Stimulated activated CD4-positive, alpha-beta T cell treated with anti-CD3 and anti-CD28 coated beads, Interleukin-2, amount 100 ng/mL, for 24 hours (primary cell): ENCODE measurements around the gene FPR3.
"Not testable (repeated sequence)": the region's sequence is repeated elsewhere in the genome, so short reads cannot be mapped to it uniquely, and the experiment has no call there.

ENCODE experiments used
- DNase-seq, 2 donors: peaks; one replicate each; pipeline ENCODE4 v3.0.0-alpha.2; 2020

FPR3 gene

DNA sequence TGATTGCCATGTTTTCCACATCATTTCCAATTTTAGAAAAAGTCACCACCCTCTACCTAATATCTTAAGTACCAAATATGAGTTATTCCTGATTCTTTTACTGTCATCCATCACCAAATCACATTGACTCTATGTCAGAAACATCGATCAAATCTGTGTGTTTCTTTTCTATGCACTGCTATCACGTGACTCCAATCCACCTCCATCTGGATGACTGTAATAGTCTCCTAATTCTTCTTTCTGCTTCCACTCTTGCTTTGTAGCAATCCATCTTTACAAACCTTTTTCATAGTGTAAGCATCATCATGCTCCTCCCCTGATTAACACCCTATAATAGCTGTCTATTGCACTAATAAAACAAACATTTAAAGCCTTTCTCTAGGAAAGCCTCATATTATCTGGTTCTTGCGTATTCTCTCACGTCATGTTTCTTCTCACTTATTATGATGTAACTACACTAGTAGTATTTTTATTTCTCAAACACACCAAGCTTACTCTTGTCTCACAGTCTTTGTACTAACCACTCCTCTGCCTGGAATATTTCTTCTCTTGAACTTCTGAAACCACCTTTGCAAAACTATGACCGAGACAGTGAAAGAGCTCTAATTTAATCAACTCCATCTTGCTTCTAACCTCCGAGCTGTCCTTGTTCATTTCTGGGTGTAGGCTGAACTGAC lies 10.7 kb upstream of the FPR3 start:
- DNase-seq: no peak

DNA sequence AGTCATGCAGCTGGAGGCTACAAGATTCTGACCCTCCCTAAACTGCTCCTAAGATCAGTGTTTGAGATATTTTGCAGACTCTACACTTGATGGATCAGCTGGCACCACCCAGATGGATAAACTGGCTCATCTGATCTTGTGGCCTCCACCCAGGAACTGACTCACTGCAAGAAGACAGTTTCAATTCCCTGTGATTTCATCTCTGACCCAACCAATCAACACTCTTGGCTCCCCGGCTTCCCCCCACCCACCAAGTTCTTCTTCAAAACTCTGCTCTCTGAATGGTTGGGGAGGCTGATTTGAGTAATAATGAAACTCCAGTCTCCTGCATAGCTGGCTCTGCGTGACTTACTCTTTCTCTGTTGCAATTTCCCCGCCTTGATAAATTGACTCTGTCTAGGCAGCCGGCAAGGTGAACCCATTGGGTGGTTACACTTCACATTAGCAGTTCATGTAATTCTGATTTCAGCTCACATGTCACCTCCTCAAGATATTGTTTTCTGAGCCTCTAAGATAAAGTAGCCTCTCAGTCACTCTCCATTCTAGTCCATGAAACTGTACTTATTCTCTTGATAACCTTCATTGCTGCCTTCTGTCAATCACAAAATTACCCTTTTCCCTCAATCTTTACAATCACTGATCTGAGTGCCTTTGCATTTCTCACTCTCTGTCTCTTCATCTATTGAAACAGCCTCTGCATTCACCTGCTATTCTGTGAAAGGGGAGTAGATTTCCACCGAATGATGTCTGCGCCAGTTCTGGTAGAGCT lies 9.9 kb upstream of the FPR3 start:
- peak; percentile 51 to 62 for DNase-seq

DNA sequence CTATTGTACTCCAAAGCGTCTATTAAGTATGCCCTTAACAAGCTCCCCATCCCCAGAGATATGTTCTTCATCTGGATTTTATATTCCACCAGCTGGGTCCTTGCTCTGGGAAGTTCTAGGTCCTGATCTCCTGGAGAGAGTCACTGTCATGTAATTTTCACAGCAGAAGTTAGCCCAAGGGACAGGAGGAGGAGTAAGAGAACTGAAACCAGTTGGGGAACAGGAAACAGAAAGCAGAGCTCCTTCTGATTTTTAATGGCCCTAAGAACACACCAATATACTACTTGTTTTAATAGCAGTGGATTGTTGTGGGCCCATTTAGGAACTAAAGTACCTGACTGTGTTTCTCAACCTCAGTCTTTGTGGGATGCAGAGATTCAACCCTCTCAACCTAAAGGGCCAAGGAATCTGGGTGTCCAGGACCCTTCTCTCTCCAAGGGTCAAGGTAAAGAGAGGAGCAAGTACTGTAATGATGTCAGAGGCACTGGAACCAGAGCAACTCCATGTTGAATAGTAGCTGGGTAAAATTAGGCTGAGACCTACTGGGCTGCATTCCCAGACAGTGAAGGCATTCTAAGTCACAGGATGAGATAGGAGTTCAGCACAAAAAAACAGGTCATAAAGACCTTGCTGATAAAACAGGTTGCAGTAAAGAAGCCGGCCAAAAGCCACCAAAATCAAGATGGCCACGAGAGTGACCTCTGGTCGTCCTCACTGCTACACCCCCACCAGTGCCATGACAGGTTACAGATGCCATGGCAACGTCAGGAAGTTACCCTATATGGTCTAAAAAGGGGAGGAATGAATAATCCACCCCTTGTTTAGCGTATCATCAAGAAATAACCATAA lies 8.1 kb upstream of the FPR3 start:
- no peak for DNase-seq

DNA sequence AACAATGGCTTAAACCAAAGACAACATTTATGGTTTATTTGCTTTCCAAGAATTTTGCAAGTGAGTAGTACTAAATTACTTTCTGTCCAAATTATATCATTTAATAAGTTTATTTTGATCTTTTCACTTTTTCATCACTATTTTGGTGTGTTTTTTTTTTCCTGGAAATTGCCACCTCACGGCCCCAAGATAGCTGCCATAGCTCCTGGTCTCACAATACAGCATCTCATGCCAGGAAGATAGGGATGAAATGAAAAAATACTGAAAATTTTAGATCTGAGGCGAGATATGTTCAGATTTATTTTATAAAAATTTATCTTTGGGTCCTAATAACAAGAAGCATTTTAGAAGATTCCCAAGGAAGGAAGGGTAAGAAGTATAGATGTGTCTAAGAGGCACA lies 6.9 kb upstream of the FPR3 start:
- DNase-seq: no peak

- no peak for DNase-seq
Measured at GRCh38 chr19:51789061-51789795, 5.7 kb upstream of the FPR3 start.

- no peak for DNase-seq
Measured at GRCh38 chr19:51792932-51793331, 2.0 kb upstream of the FPR3 start.

DNA sequence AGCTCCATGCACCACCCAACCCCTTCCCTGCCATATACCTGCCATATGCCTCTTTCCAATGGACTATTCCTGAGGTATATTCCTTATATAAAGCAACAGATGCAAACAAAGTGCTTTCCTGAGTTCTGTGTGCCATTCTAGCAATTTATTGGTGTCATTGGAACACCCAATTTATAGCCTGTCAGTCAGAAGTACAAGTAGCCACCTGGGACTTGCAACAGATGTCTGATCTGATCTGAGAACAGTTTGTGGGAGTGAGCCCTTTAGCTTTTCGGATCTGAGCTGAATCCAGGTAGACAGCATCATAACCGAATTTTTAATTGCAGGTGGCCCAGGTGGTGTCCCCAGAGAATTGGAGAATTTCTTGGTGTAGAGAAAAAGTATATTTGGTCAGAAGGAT lies 963 bp upstream of the FPR3 start:
- DNase-seq: no peak

- no peak for DNase-seq
Measured at GRCh38 chr19:51796195-51796679, 1.3 kb downstream of the FPR3 start.

- no peak for DNase-seq
Measured at GRCh38 chr19:51797480-51797879, 2.5 kb downstream of the FPR3 start.

- no peak for DNase-seq
Measured at GRCh38 chr19:51798062-51798461, 3.1 kb downstream of the FPR3 start.

DNA sequence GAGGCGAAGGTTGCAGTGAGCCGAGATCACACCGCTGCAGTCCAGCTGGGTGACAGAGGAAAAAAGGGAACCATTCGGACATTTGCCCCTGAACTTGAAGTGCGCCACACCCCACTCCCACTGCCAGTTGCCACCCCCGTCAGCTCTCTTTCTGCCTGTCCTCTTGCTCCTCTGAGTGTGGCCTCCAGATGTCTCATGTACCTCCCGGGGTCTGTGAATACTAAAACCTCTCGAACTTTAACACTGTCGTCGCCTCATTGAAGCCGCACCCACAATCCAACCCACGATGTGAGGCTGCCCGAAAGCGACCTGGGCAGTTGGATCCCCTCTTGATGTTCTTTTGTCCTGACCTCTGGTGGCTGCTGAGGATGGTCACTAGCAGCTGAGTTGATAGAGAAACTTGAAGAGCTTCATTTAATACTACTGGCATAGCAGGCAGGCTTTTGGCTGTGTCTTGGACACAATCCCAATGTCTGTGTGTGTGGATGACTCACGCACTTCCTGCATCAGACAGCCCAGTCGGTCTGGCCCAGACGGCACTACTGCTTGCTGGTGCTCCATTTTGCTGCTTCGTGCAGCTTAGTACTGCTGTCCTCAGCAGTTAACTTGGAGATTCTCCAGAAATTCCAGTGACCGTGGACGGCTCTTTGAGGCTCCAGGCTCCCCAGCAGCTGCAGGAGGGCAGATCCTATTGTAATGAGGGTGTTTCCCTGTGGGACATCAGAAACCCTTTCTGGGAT lies 4.2 kb downstream of the FPR3 start:
- DNase-seq: no peak

DNA sequence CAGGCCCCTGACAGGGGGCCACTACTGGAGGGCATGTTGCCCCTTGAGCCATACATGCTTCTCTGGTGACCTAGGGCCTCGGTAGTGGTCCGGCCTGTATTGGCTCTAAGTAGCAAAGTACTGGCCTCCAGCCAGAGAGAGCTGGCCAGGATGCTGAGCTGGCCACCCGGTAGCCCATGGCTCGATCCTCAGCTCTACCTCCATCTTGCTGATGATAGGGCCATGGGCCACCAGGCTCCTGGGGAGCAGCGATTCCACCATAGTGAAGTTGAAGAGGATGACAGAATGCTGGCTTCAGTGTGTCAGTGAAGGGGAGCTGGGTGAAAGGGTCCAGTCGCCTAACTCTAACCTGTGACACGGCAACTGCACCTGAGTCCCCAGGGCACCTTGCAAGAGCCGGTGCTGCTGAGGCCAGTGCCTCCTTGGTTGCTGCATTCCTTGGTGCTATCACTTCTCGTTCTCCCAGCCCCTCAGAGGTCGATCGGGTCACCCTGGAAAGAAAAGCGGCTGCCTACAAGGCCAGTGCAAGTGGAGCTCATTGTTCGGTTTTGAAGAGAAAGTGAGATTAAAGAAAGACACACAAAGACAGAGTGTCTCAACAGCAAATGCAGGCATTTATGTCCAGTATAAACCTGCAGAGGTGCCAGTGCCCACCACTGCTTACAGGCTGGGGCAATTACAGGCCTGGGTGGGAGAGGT lies 5.0 kb downstream of the FPR3 start:
- DNase-seq: no peak

DNA sequence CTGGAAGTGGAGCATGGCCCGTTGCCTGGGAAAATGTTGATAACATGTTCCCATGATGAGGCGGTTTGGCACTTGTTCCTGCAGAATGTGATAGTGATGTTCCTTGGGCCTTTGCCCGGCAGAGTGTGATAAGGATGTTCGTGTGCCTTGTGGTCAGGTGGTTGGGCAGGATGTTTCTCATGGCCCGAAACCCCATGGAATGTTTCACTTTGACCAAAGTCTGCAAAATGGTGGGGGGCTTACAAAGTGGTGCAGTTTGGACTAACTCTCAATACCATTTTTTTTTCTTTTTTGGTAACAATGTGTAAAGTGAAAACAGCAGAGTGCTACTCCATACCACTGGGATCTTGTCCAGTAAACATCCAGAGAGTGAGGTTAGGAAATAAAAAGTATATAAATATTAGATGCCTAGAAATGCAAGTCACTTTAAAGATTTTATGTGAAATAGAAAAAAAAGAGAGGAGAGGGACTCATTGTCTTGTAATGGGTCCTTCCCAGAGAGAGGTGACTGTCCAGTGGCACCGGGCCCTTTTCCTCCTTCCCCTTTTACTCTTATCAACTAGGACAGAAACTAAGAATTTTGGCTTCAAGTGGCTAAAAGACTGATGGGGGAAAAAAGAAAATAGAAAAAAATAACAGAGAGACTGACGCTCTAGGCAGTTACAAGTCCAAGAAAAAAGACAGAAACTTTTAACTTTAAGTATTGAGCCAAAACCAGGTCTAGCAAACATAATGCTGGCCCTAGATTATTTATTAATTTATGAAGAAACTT lies 5.7 kb downstream of the FPR3 start:
- no peak for DNase-seq

- DNase-seq: no peak
Measured at GRCh38 chr19:51802775-51803174, 7.8 kb downstream of the FPR3 start.

DNA sequence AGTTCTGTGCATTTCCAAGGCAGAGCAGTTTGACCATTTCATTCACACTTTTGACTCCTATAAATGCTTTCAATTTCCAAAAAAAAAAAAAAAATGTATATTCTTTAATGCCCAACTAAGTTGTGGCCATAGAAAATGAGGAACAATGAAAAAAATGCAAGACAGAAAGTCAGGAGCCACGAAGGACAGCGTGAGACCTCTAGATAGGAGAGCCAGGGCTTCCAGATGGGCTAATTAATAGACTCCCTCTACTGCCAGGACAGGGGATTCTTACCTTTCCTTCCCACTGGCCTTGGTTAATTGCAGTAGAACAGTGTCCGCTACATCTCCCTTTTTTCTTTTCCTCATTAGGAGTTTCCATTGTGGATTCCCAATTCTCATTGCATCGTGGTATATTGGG lies 8.6 kb downstream of the FPR3 start:
- no peak for DNase-seq

DNA sequence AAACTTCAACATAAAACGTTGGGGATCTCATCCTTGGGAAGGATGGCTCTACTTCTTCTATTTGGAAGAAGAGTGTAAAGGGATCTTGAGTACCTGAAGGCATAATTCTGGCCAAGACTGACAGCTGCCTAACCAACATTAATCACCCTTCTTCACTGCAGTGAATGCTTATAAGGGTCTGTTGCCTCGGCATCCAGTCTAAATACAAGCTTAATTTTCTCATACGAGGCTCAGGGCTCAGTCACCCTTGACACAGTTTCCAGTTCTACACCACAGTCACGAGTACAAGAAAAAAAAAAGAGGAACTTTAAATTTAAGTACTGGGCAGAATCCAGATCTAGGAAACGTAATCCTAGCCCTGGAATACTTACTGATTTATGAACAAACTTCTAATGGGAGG lies 9.0 kb downstream of the FPR3 start:
- DNase-seq: no peak

DNA sequence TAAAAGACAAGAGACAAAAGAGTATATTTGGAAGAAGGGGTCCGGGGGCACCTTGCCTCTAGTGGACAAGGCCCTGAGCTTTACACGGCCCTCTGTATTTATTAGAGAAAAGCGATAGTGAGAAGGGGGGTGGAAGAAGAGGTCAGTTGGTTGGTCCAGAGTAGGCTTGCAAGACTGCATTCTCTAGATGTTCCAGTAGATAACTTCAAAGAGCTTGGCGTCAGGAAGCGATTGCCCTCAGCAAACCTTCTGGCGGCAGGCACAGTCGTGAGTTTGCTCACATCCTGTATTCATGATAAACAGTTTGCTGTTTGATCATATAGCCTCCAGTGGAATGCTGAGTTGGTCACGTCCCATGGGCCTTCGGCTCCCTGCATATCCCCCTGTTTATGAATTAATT lies 9.8 kb downstream of the FPR3 start:
- not testable (repeated sequence) for DNase-seq

- DNase-seq: not testable (repeated sequence)
Measured at GRCh38 chr19:51805396-51805795, 10.4 kb downstream of the FPR3 start.

GRCh38 chr19:51806571-51806970 lies 11.6 kb downstream of the FPR3 start:
- not testable (repeated sequence) for DNase-seq

GRCh38 chr19:51807111-51807701 lies 12.2 kb downstream of the FPR3 start:
- no peak for DNase-seq
